ENCODE data around the gene ZNF783. TPM values are rescaled to one million over a fixed set of nuclear protein-coding genes. Genes with fewer than 3 reads are reported as not detected.

ZNF783 gene
- total RNA-seq, 3 donors from 2014 or later = 9.2 to 18.2 (median 12.9) TPM

DNA sequence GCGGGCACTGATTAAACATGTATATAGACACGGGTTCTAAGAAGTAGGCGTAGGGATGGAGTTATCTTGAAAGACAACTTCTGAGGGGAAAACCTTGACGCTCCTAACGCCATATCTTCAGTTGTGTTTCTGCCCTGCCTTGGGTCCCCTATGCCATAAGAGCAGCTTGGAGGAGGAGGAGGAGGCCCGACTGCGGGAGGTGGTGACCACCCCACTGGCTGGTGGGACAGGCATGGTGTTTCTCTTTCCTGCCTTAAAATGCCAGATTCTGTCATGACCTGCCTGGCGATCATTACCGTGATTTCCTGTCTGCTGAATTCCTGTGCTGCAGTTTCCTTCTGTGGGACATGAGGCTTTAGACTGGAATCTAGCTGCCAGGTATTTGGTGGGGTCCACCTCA is 15.9 kb downstream of the ZNF783 start:
- Histone ChIP-seq H3K4me3 (no peak overlapping the region), H3K9me3 (no peaks in the 10 kb centered on the region), H3K36me3 (ENCODE audit: low read depth) (no peaks in the 10 kb centered on the region), H3K4me1 (ENCODE audit: low read depth) (no peaks in the 10 kb centered on the region)
- DNase-seq = no peak
- ATAC-seq = no peak
- intact Hi-C loops (cut with DNase I, micrococcal nuclease) = no loop called here
- TF ChIP-seq, protein P1, sequence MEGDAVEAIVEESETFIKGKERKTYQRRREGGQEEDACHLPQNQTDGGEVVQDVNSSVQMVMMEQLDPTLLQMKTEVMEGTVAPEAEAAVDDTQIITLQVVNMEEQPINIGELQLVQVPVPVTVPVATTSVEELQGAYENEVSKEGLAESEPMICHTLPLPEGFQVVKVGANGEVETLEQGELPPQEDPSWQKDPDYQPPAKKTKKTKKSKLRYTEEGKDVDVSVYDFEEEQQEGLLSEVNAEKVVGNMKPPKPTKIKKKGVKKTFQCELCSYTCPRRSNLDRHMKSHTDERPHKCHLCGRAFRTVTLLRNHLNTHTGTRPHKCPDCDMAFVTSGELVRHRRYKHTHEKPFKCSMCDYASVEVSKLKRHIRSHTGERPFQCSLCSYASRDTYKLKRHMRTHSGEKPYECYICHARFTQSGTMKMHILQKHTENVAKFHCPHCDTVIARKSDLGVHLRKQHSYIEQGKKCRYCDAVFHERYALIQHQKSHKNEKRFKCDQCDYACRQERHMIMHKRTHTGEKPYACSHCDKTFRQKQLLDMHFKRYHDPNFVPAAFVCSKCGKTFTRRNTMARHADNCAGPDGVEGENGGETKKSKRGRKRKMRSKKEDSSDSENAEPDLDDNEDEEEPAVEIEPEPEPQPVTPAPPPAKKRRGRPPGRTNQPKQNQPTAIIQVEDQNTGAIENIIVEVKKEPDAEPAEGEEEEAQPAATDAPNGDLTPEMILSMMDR (IDR thresholded peaks at IDR 0.05) = no peak

DNA sequence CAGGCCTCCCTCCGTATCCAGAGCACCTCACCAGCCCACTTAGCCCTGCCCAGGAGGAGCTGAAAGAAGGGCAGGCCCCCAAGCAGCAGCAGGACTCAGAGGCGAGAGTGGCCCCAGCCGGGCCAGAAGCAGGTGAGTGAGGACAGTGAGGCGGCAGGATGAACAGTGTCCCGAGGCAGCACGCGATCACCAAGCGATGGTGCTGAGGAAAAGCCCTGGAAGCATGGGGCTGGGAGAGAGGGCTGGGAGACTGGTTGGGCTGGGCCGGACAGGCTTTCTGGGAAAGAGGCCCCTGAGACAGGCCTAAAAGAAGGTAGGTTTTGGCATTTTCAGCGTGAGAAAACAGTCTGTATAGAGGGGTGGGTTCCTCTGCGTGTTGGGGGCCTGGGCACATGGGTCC is 16.4 kb downstream of the ZNF783 start:
- intact Hi-C loops (cut with DNase I, micrococcal nuclease) = no loop called here
- ATAC-seq (no peak), DNase-seq (no peak)
- TF ChIP-seq, protein P1 (IDR thresholded peaks at IDR 0.05) = no peak
- H3K4me3 ChIP-seq = no peak overlapping the region
- H3K36me3 ChIP-seq (ENCODE audit: low read depth) = no peaks in the 10 kb centered on the region
- no peaks in the 10 kb centered on the region for H3K9me3 ChIP-seq
- H3K4me1 ChIP-seq (ENCODE audit: low read depth) = no peaks in the 10 kb centered on the region

DNA sequence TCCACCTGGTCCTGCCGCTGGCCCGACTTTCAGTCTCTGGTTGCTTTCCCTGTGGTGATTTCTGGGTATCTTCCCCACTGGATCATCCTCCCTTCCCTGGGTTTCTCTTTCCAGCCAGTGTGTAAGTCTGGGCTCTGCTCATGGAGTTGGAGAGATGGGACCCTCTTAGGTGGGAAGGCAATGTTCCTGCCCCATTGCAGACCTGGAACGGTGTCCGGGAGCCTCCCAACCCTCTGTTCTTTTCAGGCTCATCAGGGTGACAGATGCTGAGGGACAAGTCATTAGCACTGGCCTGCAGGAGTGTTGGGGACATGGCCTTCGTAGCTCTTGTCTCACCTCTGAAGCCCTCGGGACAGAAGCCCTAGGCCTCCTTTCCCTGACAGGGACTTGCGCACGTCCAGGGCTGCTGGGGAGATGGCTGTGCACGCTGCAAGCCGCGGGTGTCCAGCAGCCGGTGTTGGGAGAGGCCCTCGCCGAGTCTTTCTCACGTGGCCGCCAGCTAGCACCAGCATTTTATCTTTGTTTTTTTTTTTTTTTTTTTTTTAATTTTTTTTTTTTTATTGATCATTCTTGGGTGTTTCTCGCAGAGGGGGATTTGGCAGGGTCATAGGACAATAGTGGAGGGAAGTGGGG is 17.2 kb downstream of the ZNF783 start:
- no peaks in the 10 kb centered on the region for H3K4me1 ChIP-seq (ENCODE audit: low read depth)
- intact Hi-C loops (cut with DNase I, micrococcal nuclease) = no loop called here
- TF ChIP-seq, protein P1 (IDR thresholded peaks at IDR 0.05) = no peak
- H3K36me3 ChIP-seq (ENCODE audit: low read depth) = no peaks in the 10 kb centered on the region
- no peak overlapping the region for H3K4me3 ChIP-seq
- DNase-seq (no peak), ATAC-seq (no peak)
- no peaks in the 10 kb centered on the region for H3K9me3 ChIP-seq

DNA sequence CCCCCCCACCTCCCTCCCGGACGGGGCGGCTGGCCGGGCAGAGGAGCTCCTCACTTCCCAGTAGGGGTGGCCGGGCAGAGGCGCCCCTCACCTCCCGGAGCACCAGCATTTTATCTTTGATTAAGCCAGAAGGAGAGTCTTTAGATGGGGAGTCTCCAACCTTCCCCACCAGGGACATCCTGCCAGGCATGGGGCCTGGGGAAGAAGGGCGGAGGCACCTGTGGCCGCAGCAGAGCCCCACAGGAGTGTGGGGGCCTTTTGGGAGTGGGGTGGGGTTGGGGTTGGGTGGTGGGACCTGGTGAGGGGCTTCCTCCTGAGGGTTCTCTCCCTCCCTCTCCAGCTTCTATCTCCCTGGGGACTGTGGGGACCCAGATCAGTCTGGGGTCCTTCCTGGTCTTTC is 18.2 kb downstream of the ZNF783 start:
- TF ChIP-seq, protein P1 (IDR thresholded peaks at IDR 0.05) = no peak
- Histone ChIP-seq H3K36me3 (ENCODE audit: low read depth) (no peaks in the 10 kb centered on the region), H3K9me3 (no peaks in the 10 kb centered on the region), H3K4me1 (ENCODE audit: low read depth) (peaks cover 6% of the 10 kb centered on the region), H3K4me3 (no peak overlapping the region)
- intact Hi-C loops (cut with DNase I, micrococcal nuclease) = no loop called here
- ATAC-seq (no peak), DNase-seq (no peak)

DNA sequence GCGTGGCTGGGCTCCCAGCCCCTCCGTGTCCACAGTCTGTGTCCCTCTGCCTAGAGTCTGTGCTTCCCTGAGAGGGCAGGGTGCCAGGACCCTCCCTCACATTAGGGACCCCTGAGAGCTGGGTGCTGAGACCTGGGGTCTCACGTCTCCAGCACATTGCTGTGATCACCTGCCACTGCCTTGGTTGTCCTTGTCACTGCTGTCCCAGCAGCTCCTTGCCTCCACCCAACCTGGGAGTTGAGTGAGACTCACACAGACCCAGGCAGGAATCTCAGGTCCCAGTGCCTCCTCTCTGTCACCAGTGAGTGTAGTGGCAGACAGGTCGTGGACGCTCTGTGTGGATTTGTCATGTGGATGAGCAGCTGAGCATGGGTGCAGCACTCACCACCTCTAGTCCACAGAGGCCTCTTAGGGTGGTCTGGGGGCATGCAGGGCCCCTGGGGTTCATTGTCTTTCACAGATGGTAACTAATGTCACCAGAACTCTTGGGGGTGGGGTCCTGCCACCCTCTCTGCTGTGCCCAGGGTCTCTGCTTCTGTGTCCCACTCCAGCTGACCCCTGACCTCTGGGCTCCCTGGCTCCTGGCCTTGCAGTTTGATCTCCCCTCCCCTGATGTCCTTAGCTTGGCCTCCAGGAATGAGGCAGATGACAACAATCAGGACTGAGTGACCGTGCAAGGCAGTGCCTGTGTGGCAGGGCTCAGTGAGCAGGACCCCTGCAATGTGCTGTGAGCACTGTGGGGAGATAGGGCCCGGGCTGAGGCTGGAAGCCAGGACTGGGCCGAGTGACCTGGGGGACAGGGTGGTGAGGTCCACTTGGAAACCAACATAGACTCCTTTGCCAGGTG is 18.9 kb downstream of the ZNF783 start:
- no peaks in the 10 kb centered on the region for H3K9me3 ChIP-seq
- DNase-seq = no peak
- H3K4me3 ChIP-seq = no peak overlapping the region
- intact Hi-C loops (cut with DNase I, micrococcal nuclease) = no loop called here
- ATAC-seq = no peak
- no peaks in the 10 kb centered on the region for H3K36me3 ChIP-seq (ENCODE audit: low read depth)
- TF ChIP-seq, protein P1 (IDR thresholded peaks at IDR 0.05) = no peak
- H3K4me1 ChIP-seq (ENCODE audit: low read depth) = peaks cover 11% of the 10 kb centered on the region

Measured in mucosa of descending colon (tissue), 3 donors.